Activated CD8-positive, alpha-beta memory T cell treated with anti-CD3 and anti-CD28 coated beads for 36 hours (primary cell): ENCODE results near the gene KCNMA1. TPM values are rescaled to one million over a fixed set of nuclear protein-coding genes. Genes with fewer than 3 reads are reported as not detected.

ENCODE experiments used
- CTCF ChIA-PET: fragments of 350-600 bp; sonication (Branson Sonifier 250); formaldehyde crosslinking; loops from one replicate; lab custom pipeline; 2021; ENCODE audit warnings: antibody characterized with exemption; lab: Charles Lee
- POLR2A ChIA-PET: fragments of 350-600 bp; sonication (Branson Sonifier 250); formaldehyde crosslinking; loops from one replicate; lab custom pipeline; 2021; ENCODE audit warnings: antibody characterized with exemption; lab: Charles Lee
- total RNA-seq, 2 experiments: library from RNA; stranded (reverse); gene quantifications; one replicate each; pipeline ENCODE4 v1.2.3, GENCODE V29; 2021

KCNMA1 gene
- total RNA-seq, 2 experiments from 2014 or later = not detected

DNA sequence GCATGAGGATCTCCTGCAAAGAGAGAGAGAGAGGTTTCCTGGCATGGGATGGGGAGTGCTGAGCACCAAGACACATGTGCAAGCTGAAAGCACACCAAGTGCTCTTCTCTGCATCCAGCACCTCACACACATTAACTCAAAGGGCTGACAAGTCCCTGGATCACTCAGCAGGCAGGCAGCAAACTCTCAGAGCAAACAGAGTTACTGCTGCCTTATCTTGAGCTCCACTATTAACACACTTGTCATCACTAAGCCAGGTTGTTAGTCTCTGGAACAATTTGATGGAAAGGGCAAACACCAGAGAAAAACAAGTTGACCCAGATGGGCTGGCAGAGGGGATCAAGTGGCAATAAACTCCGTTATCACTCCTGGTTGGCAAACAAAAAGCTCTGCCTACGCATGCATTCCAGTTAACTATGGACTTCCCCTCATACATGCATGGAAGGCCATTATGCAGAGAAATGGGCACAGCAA lies 349.9 kb downstream of the KCNMA1 start:
- POLR2A ChIA-PET = no interaction called here
- CTCF ChIA-PET = no interaction called here

DNA sequence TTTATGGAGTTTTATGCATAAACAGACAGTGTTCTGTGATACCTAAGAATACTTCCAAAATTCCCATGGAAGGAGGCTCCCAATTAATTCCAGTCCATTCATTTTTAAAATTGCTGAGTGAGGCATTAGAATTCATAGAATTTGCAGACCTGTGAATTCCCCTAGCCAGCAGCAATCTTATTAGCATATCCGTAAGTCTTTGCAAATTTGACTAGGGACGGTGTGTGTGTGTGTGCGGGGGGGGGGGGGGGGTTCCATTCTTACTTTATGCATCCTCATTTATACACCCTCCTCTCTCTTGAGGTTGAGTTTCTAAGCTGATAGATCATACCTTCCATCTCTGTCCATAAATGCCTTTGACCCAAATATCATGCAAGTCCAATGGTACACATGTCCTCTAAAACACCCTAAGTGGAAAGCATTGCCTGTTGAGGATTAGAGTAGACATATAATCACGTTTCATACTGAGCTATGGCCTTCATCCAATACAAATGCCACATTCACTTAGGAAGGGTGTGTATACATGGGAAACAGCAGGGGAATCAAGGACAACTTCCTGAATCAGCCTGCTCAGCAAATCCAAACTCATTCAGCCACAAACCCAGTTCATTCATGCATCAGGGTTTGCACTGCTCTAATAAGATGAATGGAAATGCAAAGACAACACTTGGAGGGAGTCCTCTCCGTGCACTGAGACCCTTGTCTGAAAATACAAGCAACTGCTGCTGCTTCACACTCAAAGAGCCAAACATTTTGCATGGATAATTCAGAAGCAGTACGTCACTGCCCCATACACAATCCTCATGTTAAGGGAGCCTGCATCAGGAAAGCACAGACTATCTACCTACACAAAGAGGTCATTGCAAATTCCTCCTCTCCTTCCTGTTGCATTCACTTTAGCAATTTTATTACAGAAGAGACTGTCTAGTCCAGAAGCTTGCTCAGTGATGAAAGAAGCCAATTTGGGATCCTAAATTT lies 350.8 kb downstream of the KCNMA1 start:
- ChIA-PET CTCF (no interaction called here), POLR2A (no interaction called here)

DNA sequence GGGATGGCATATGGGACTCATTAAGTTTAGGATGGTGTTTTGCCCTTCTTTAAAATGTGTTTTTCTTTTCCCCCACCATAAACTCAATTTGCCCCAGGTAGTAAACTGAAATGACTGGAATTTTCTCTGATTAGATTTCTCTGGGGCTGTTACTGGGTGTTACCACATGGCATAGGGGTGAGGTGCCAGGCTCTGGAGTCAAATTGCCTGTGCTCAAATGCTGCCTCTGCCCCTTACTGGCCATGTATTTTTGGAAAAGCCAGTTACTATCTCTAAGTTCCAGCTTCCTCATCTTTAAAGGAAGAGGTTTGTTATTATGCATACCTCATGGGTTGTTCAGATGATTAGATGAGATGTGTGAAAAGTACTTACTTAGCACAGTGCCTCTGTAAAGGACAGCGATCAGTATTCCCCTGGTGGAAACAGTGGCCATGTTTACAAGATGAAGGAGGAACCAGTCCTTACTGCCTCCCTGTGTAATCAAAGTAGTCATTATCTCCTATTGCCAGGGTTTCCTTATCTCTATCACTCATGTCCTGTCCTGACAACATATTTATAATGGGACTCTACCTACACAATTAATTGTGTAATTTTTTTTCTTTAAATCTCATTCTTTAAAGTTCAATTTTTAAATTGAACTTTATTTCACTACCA lies 352.0 kb downstream of the KCNMA1 start:
- ChIA-PET CTCF (no interaction called here), POLR2A (no interaction called here)

DNA sequence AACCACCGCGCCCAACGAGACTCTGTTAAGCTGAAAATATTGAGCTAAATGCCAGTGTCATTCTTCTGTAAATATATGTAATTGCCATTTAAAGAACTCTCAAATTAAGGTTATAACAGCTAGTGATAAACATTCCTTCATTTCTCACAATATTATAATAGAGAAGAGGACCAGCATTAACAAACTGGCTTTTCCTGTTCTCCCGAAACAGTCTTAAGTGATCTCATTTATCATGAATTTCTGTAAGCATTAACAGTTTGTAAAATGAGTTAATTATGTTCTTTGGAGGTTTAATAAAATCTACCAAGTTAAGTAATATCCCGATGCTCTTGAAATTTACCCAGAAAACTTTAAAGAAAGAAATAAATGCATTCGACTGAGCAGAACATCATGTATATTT lies 352.8 kb downstream of the KCNMA1 start:
- ChIA-PET POLR2A (no interaction called here), CTCF (no interaction called here)

DNA sequence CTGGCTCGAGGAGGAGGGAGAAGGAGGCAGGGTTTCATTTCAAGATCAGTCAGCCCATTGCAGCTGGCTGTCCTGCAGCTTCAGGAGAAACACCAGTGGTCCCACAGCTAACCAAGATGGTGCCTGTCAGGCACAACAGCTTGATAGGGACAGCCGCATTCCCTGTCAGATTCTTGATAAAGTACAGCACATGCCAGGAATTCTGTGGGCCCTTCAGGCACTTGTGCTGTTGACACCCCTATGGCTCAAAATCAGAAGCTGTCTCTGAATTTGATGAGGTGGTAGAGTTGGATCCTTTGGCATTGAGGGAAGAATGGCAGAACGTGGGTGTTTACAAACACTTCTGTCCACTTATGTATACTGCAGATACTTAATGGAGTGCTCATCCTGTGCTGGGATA lies 354.3 kb downstream of the KCNMA1 start:
- CTCF ChIA-PET = no interaction called here
- POLR2A ChIA-PET = no interaction called here

DNA sequence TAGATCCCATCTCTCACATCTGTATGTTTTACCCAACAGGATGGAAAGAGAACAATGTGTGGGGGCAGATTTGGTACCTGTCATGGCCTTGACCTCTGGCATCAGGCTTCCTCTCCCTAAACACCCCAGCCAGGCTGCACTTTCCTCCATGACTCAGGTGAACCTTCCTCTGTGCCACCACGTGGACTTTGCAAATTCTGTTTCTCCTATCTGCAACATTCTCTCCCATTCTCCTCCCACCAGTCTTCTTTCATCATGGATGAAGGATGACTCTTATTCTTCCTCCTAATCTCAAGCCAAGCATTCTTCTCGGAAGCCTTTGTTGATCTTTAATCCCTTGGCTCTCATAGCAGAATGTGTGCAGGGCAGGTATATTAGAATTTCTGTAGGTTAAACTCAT lies 355.4 kb downstream of the KCNMA1 start:
- POLR2A ChIA-PET = no interaction called here
- CTCF ChIA-PET = no interaction called here

DNA sequence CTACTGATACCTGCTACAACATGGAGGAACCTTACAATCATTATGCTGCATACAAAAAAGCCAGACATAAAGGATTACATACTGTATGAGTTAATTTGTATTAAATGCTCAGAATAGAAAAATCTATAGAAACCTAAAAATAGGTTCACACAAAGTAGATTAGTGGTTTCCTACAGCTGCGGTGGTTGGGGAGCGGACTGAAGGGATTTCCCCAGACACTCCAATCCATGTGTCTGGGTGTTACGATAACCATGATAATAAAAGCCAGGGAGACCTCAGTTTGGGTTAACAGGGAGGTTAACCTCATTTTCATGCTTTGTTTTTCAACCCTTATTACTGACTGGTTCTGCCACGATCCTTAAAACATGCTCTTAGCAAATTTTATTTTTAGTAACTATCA lies 355.9 kb downstream of the KCNMA1 start:
- CTCF ChIA-PET = no interaction called here

DNA sequence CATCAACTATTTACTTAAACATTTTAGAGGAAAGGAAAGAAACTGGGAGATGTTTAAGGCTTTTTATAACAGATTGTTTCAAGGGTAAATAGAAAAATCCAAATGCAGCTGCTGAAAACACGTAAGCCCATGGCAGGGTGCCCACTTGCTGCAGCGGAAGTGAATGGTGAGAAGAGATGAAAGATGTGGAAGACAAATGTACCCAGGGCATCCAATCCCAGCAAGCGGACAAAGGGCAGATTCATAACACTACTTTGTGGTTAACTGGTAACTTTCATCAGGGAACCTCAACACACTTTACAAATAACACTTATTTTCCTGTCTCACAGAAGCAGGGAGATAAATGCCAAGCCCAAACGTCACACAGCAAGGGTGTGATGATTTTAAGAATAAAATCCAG lies 358.4 kb downstream of the KCNMA1 start:
- CTCF ChIA-PET = no interaction called here
- POLR2A ChIA-PET = no interaction called here

More for the DNA sequence above, 355.9 kb downstream of the KCNMA1 start:
- POLR2A ChIA-PET = no interaction called here

DNA sequence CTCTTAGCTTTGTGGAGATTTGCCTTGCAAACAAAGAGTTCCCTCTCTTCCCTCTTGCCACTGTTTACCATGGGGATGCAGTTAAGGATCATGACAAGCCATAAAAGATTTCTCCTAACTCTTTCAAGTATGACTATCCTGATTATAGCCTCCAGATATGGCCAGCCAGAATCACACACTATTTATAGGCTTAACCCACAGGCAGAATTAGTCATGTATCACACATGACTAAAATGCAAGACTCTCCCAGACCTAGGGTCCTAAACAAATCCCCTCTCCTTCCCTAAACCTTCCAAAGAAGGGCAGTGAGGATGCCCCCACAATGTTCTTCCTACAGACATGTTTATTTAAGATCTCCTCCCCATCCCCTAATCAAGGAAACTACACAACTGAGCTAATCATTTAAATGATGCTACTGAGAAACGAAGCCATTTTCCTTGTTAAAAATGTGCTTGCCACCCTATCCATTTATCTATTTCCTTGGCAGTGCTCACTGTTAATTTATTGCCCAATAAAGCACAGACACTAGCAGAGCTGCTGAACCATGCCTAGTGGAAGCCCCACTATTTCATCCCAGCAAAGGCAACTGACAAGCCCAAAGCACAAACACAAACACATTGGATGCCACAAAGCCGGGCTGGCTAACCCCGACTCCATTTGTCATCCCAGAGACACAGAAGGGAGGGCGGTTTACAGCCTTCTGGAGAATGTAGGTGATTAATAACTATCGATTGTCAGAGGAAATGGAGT lies 363.4 kb downstream of the KCNMA1 start:
- POLR2A ChIA-PET = no interaction called here

DNA sequence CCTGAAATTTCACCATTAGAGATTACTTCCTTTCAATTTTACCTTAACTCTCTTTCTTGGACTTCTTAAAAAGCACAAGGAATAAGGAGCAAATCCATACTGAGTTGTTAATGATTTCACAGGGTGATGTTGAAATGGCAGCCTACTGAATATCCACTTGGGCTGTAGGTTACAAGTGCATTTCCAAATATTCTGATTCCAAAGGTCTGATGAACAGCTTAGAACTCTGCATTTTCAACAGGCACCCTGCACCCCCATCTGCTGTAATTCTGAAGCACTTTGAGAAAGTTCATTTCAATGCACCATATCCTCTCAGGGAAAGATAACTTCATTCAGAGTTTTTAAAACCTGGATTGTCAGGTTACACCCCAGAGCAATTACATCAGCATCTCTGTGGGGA lies 368.4 kb downstream of the KCNMA1 start:
- POLR2A ChIA-PET = no interaction called here
- CTCF ChIA-PET = no interaction called here

More for the DNA sequence above, 363.4 kb downstream of the KCNMA1 start:
- CTCF ChIA-PET = no interaction called here

DNA sequence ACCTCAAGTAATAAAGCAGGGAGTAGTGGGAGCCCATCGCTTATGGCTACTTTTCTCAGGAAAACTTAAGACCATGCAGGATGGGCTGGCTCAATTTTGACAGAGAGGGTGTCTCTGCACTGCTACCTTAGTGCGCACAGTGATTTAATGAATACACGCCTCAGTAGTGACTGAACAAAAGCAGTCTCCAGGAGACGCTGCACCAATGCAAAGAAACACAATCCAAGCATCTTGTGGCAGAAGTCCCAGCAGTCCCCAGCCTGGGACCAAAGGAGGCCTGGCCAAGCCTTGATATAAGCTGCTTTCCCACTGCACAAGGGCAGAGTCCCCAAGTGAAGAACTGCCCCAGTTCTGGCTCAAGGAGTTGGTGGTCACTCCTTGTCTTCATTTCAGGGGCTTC lies 368.9 kb downstream of the KCNMA1 start:
- ChIA-PET CTCF (no interaction called here), POLR2A (no interaction called here)

DNA sequence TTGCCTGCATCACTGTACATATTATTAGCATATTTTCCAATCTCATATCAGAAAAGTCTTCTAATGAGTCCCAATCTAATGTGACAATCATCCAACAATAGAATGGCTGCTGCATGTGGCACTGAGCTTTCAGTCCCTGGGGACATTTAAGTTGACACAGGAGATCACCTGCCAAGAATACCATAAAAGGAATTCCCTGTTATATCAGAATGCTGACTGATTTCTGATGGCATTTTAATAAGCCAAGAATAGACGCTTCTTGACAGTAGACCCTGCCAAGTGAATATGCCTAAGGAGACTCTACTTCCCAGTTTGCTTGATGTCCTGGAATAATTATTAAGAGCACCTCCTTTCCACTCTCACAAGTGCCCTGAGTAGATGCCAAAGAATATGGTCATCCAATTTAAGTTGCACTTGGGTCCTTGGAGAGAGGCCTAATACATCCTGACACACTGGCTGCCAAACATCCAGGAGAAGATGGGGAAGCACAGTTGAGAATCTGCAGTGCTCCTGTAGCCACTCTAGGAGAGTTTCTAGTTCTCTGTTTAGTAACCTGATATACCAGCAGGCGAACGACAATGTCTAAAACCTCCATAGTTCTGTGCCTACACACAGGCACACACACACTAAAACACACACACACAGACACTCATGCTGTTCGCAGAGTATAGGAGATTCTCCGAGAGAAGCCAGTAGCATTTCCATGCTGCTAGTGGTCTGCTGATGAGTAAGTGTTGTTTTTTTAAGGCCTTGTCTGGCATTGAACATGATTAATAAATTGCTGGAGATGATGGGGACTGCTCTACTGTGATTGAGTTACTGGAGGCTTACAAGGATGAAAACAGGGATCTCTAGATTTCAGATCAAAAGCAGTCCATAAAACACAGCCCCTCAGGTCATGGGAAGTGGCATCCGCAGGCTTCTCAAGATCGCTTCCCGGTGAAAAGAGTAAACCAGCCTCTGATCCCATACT lies 369.6 kb downstream of the KCNMA1 start:
- ChIA-PET POLR2A (no interaction called here), CTCF (no interaction called here)

DNA sequence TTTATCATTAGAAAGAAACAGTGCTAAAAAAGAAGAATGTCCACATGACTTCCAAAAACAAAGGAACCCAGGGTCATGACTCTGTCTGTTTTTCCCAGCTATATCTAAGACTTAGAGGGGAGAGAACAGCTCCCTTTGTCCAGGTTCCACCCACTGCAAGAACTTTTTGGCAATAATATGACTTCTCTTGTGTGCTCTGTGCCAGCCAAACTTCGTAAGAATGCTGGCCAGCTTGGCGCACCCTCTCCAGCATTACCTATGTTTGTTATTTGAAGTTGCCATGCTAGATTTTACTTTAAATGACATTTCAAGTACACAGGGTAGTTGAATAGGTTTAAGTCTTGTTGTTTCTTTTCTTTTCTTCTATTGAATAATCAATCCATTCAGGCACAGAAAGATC lies 371.4 kb downstream of the KCNMA1 start:
- CTCF ChIA-PET = no interaction called here
- POLR2A ChIA-PET = no interaction called here

DNA sequence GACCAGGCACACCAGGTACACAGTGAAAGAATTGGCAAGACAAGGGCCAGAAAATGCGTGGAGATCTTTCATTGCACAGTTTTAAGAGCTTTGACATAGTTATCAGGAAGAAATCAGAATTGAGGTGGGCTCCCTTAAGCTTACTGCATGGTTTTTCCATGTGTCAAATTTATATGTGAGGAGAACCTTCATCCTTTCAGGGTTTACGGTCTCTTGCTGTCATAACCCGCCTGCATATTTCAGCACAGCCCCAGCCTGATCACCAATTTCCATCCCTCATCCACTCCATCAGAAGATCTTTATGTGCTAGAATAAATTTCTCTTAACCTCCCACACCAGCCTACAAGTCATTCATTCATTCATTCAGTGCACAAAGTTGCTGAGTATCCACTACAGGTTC lies 373.1 kb downstream of the KCNMA1 start:
- CTCF ChIA-PET = no interaction called here
- POLR2A ChIA-PET = no interaction called here

DNA sequence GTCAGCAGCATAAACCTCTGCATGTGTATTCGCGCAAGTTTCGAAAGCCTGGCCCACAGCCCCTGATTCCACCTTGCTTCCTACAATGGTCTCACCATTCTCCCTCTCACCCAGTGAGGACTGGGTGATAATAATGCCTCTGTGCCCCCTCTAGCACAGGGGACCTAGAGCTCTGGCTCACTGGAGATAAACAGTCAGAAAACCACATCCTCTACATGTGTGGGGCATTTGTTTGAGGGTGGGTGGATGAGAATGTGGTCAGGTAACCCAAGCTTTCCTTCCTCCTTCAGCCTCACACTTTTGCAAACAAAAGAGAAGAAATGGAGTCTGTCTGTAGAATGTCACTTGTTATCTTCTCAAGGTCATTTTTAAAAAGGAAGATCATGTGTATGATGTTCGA lies 373.5 kb downstream of the KCNMA1 start:
- CTCF ChIA-PET = no interaction called here
- POLR2A ChIA-PET = no interaction called here

DNA sequence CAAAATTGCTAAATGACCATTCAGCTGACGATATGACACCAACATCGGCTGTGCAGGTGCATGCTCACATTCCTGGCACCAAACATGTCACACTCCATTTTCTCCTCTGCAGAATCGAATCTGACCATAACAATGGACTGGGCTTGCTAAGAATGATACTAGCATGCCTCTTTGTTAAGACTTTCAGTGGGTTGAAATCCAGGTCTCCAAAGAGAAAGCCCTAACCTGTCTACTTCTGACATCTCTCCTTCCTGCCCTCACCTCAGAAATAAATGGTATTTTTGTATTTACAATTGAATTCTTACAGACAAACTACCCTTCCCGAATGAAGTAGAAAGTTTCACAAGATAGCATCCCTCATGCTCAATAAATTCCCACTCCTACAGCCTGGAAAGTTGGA lies 373.9 kb downstream of the KCNMA1 start:
- CTCF ChIA-PET = no interaction called here
- POLR2A ChIA-PET = no interaction called here

DNA sequence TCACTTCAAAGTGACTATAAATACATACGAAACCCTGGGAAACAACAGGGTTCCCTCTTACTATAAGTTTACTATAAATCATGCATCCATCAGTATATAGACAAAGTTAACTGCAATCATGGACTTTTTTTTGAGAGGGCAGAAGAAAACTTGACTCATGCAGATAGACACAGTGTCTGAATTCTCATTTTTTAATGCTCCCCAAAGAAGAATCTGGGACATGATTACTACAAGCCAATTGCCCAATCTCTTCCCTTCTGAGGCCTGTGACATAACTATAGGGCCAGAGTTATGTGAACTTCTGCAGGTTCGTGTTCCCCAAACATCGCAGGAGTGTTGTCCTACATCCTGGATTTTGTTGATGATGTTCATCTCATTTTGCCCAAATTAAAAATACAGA lies 376.5 kb downstream of the KCNMA1 start:
- CTCF ChIA-PET = no interaction called here
- POLR2A ChIA-PET = no interaction called here

DNA sequence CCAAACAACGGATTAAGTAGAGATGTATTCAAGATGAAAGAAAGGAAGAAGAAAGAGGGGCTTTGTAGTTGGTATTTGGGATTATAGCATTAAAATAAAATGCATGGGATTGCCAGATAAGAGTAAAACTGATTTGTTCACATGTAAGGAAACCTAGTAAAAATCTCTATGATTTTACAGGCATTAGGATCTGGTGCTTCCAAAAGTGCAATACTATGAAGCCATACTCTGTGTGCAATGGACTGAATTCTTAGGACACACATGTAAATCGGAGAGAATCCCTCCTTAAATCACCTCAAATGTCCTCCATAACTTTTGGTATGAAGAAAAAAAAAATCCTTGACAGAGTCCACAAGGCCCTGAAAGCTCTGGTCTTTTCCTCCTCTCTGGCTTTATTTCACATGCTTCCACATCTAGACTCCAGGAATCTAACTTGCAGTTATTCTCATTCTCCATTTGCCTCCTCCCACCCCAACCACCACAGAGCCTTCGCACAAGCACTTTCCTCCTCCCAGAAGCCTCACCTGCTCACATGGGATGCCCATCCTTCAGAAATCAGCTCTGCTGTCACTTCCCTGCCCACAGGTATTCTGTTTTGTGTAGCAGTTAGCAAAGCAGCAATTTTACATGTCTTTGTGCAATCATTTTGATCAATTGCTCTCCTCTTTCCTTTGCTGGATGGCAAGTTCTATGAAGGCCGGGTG lies 378.3 kb downstream of the KCNMA1 start:
- ChIA-PET POLR2A (no interaction called here), CTCF (no interaction called here)
